NCI-H226 (cell line): ENCODE results near the gene CCN5.

Experiments used
- DNase-seq: peaks from one replicate; pipeline ENCODE4 v3.0.0-alpha.2; 2015

Gene CCN5

DNA sequence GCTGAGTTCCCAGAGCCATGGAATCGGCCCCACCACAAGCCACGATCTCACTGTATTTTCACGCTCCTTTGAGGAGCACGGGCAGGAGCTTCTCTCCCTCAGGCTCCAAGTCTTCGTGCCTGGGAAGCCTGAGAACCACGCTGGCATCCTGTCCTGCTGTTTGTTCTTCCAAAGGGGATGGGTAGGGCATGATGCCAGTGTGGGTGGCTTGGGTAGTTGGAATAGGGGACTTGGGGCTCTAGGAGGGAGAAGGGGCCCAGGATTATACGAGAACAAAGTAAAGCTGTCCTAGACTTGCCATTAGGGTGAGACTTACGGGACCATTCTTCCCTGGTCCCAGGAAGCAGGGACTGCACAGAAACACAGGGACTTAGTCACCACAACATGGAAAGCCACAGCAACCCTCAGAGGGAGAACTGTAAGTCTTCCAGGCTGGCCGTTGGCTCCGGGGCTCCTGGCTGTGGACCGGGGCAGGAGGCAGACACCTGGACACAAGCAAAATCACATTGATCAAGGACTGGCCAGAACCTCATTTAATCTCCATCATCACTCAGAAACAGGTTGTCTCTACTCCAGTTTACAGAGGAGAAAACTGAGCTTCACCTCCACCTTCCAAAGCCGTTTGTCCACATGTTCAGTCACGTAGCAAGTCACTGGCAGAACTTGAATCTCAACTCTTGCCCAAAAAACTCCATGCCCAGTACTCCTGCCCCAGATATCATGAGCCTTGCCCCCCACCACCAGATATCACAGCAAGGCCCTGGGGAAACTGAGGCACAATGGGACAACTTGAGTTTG is 1.3 kb downstream of the CCN5 start:
- no peak for DNase-seq

DNA sequence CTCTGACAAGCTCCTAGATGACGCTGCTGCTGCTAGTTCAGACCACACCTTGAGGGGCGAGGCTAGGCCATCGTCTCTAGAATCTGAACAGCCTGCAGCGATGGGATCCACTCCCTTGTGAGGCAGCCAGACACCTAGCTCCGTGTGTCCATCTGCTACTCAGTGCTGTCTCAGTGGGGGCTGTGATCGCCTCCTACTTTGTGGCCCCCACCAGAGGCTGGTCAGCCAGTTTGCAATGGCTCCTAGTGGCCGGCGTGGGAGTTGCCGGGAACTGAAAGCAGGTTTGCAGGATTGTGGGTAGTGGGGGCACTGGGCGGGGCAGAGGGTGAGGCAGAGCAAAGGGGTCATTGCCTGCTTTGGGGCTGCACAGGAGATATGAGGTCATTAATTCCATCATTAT is 2.8 kb downstream of the CCN5 start:
- no peak for DNase-seq

DNA sequence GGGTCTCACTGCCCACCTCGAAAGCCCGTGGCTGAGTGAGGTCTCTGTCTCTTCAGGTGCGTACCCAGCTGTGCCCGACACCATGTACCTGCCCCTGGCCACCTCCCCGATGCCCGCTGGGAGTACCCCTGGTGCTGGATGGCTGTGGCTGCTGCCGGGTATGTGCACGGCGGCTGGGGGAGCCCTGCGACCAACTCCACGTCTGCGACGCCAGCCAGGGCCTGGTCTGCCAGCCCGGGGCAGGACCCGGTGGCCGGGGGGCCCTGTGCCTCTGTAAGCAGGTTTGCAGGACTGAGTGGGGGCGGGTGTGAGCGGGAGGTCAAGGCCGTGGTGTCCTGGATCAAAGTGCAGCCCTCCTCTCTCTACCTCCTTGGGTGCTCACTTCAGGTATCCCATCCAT is 4.7 kb downstream of the CCN5 start:
- DNase-seq, result no peak

DNA sequence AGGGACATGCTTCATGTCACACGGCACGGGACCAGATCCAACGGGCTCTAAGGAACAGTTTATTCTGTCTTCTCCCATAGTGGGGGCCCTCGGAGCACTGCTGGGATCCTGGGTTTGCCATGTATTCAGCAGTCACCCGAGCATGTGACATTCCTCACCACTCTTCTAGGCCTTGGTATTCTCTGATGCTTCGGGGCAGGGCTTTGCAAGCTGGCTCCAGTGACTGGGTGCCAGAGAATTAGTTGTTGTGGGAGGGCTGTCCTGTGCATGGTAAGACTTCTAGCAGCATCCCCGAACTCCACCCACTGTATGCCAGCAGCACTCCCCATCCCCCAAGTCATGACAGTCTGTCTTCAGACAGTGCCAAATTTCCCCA is 5.4 kb downstream of the CCN5 start:
- DNase-seq, result peak; percentile 76

DNA sequence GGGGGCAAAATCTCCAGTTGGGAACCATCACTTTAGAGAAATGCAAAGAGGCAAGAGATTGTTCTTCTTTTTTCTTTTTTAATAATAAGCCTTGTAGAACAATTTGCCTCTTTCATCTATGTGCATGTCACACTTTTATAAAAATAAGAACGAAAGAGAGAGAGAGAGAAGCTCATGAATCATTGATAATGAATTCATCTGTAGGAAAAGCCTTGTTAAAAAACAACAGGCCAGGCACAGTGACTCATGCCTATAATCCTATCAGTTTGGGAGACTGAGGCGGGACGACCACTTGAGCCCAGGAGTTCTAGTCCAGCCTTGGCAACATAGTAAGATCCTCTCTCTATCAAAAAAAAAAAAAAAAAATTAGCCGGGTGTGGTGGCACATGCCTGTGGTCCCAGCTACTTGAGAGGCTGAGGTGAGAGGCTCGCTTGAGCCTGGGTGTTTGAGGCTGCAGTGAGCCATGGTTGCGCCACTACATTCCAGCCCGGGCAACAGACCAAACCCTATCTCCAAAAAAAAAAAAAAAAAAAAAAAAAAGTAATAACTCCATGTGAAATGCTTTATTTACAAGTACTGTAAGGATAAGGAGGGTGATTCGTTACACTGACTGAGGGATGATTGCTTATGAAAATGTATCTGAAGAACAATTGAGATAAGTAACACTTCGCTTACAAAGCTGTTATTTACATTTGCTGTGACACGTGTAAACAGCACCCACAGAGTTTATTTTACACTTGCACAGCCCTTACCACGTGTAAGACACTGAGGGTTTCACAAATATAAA is 6.0 kb downstream of the CCN5 start:
- peak; percentile 67 for DNase-seq

DNA sequence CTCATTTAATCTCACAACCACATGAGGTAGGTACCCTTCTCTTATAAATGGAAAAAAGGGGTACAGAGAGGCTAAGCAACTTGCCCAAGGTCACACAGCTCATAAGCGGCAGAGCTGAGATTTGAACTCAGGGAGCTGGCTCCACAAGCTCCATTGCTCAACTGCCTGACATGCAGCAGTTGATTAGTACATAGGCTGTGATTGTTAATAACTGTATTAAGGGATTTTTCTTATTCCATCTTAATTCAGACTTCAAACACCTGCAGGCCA is 6.6 kb downstream of the CCN5 start:
- no peak for DNase-seq

DNA sequence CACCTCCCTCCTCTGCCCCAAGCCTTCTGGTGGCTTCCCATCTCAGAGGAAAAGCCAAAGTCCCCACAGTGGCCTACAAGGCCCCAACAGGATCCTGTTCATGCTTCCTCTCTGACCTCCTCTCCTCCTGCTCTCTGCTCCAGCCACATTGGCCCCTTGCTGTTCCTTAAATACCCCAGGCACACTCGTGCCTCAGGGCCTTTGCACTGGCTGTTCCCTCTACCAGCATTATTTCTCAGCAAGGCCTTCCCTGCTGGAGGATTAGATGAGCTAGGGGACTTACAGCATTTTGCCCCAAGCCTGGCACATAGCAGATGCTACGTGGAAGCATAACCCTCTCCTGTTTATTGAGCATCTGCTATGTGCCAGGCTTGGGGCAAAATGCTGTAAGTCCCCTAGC is 7.8 kb downstream of the CCN5 start:
- no peak for DNase-seq

DNA sequence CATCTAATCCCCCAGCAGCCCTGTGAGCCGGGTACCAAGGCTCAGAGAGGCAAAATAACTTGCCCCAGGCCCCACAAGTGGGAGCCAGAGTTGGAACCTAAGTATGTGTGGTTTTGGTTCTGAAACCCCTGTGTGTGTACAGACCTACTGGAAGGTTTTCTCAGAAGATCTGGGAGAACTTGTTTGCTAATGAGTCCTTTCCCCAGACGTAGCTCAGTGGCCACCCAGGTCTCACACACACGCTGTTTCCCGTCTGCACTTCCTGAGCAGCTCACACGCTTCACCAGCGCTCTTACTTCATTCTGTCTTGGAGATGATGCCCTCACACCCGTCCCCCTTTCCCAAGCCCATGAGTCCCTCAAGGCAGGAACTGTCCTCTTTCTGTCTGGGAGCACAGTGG is 8.2 kb downstream of the CCN5 start:
- no peak for DNase-seq

DNA sequence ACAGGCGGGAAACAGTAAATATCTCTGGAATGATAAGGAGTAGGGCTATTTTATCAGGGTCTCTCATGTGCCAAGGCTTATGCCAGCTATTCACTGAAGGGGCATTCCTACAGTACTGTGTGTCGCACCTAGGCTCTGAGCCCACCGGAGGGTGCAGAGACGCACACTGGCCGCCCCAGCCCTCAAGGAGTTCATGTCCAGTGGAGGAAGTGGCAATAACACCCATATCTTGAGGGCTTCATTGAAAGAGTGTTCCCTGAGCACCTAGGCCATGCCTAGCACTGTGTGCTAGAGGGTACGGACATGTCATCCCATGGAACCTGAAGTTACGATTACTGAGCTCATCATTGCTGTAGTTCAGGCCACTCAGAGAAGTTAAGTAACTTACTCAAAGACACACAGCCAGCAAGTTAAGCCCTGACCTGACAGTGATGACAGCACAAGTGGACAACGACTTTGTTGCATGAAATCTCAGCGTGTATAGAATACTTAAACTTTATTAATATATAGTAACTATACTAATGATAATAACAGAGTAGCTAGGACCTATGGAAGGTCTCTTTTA is 8.7 kb downstream of the CCN5 start:
- no peak for DNase-seq

DNA sequence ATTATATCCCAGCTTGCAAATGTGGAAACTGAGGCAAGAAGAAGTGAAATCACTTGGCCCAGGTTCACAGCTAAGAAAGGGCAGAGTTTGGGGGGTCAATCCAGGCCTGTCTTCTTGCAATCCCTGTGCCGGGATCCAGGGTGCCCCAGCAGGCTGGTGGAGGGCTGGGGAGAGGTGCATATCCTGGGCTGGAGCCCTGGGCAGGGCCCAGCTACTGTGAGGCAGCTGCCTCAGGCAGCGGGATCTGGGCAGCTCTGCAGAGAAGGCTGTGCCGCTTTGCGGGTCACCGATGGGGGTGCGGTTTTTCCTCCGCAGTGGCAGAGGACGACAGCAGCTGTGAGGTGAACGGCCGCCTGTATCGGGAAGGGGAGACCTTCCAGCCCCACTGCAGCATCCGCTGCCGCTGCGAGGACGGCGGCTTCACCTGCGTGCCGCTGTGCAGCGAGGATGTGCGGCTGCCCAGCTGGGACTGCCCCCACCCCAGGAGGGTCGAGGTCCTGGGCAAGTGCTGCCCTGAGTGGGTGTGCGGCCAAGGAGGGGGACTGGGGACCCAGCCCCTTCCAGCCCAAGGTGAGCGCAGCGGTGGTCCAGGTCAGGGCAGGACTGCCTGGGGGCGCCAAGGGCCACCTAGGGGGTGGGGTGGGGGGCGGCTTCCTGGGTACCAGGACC is 9.4 kb downstream of the CCN5 start:
- no peak for DNase-seq

DNA sequence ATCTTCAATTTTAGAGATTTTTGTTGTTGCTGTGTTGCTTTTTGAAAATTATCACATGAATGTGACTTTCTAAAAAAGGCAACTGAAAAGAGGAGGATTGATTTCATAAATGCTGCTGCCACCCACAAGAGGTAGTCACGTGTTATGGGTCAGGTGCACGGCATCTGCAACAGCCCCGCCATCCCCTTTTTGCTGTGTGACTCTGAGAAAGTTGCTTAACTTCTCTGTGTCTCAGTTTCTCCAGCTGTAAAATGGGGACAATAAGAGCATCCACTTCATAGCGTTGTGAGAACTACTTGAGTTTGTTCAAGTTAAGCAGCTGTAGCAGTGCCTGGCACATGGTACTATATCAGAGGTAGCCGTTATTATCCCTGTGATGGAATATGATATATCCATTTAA is 10.7 kb downstream of the CCN5 start:
- DNase-seq, result no peak

DNA sequence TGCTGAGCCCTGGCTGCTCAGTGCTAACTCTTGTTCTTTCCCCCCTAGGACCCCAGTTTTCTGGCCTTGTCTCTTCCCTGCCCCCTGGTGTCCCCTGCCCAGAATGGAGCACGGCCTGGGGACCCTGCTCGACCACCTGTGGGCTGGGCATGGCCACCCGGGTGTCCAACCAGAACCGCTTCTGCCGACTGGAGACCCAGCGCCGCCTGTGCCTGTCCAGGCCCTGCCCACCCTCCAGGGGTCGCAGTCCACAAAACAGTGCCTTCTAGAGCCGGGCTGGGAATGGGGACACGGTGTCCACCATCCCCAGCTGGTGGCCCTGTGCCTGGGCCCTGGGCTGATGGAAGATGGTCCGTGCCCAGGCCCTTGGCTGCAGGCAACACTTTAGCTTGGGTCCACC is 11.9 kb downstream of the CCN5 start:
- DNase-seq, result no peak

DNA sequence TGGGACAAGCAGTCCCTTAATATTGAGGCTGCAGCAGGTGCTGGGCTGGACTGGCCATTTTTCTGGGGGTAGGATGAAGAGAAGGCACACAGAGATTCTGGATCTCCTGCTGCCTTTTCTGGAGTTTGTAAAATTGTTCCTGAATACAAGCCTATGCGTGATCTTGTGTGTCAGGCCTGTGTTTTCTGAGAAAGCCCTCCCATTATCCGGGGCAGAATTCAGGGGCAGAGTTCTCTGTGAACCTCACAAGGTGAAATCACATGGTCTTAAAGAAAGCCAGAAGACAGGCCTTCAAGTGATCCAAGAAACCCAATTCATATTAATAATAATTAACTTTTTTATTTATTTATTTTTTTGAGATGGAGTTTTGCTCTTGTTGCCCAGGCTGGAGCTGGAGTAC is 12.5 kb downstream of the CCN5 start:
- DNase-seq, result no peak

DNA sequence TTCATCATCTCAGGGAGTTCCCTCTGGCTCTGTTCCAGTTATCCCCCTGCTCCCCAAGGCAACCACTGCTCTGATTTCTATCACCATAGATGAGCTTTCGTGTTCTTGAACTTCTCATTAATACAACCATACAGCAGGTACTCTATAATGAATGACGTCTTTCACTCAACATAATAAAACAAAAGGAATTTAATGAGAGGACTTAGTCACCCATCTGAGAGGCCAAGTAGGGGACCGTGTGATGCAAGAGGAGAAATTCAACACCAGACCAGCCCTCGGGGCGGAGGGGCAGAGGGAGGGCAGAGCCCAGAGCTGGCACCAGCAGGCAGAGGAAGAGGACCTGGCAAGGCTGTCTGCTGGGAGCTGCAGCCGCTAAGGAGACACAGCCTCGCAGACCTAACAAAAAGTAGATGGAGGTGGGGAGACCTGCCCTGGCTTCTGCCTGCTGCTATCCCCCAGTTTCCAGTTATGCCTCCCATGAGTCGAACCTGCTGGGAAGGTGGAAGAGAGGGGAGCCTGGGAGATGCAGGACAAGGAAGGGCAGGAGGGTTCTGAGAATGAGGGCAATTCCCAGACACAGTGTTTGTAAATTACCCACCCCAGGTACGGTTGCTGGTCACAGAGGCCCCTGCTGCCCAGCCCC is 13.8 kb downstream of the CCN5 start:
- DNase-seq, result peak; percentile 95

DNA sequence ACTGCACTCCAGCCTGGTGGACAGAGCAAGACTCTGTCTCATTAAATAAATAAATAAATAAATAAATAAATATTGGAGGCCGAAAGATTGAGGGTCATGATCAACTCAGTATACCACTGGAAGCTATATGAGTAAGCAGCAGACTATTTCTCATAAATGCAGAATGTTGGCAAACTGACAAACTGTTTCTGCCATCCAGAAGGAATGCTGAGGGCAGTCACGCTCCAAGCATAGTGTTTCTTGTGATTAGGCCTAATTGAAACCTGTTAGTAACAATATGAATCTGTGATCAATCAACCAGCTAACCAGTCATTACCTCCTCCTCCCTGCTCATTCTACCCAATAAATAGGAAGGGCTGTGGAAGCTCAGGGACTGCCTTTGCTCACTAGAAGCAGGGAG is 15.3 kb downstream of the CCN5 start:
- DNase-seq, result peak; percentile 95

DNA sequence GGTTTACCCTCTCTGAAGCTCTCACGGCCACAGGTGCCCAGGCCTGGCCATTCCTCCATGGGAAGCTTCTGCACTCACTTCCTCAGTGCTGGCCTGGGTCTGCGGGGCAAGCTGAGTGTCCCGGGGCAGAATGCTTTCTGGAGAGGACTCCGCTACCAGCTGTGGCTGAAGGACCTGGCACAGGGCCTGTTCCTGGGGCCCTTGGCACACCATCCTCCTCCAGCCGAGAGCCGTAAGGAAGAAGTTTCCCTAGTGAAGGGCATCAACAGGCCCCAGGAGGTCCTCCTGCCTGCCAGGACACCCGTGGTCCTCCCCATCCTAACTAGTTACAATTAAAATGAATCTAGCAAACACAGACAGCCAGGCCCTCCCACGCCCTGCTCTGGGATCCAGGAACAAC is 16.5 kb downstream of the CCN5 start:
- DNase-seq, result no peak

DNA sequence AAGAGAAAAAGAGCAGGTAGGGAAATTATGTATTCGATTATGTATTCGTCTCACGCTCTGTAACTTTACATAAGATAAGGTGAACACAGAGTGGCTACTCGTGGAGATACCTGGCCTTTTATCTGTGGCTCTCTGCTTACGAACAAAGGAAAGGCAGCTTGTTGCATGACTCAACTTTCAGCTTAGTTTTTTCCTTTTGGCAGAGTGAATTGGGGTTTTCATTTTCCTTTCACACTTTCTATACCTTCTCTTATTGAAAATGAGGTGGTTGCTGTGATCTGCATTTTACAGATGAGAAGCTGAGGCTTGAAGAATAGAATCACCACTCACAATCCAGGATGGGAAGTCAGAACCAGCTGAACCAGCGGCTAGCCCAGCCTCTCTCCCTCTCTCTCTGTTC is 17.2 kb downstream of the CCN5 start:
- peak; percentile 56 for DNase-seq

DNA sequence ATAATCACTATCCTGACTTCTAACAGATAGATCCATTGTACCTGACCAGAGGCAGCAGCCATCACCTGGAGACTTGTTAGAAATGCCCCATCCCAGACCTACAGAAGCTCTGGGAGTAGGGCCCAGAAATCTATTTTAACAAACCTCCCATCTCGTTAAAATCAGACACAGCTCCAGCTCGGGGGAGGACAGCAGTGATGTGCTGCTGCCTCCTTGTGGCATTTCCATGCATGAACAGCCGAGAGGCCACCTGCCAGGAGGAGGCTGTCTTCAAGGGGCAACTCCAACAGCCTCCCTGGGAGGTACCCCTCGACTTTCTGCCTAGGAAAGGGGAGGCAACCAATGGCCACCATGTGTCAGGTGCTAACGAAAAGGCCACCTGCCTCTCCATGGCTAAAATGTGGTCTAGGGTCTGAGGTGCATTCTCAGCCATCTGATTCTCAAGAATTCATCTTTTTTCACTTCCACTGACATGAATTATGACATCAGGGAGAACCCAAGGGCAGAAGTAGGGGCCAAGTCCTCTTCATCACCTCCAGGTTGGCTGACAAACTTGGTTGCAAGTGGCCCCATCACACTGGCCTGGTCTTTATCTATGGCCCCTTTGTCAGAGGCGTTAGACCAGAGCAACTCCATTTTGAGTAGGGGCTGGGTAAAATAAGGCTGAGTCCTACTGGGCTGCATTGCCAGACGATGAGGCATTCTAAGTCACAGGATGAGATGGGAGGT is 18.3 kb downstream of the CCN5 start:
- DNase-seq, result peak; percentile 65

DNA sequence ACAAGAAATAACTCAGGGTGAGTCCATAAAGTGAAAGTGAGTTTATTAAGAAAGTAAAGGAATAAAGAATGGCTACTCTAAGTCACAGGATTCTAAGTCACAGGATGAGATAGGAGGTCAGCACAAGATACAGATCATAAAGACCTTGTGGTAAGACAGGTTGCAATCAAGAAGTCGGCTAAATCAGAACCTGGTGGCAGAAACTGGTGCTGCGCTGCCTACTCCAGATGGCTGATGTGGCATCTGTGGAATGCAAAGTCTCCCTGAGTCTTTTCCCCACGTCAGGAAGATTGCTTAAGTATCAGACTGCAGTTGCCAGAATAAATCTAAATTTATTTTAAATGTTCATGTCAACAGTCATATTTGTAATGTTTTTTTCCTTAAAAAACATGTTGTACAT is 19.8 kb downstream of the CCN5 start:
- DNase-seq, result peak; percentile 70

DNA sequence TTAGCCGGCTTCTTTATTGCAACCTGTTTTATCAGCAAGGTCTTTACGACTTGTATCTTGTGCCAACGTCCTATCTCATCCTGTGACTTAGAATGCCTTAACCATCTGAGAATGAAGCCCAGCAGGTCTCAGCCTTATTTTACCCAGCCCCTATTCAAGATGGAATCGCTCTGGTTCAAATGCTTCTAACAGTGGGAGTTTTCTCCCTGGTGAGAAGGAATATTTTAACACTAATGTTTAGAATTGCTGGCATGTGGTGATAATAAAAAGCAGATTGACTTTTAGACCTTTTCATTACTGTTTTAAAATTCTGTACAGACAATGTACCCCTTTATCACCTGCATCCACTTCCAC is 20.6 kb downstream of the CCN5 start:
- no peak for DNase-seq

DNA sequence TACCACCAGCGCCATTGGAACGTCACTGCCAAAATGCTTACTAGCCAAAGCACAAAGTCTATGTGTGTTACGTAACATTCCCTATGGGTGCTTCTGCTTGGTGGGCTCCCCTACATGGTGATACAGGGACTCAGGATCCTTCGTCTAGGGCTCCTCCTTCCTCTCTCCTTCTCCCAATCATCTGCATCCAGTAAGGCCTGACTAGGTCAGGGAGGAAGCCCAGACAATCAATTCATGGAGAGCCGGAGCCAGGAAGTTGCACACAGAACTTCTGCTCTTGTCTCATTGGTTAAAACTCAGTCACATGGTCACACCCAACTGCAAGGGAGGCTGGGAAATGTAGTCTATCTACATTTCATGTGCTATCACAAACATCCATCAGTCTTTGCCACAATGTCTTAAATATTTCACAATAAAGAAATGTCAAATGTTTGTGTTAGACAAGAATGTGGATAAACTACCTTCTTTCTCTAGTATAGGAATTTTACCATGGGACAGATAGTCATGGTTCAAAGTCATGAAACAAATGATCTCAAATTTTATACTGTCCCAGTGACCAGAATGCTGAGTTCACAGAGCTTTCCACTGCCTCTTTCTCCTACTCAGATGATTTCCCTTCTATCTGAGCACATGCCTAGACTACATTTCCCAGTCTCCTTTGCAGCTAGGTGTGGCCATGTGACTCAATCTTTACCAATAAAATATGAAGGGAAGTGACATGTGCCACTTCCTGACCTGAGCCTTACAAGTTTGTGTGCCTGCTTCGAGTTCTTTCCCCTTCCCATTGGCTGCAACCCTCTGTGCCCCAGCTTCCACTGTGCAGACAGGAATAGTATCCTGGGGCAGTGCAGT is 21.2 kb downstream of the CCN5 start:
- DNase-seq, result peak; percentile 82

DNA sequence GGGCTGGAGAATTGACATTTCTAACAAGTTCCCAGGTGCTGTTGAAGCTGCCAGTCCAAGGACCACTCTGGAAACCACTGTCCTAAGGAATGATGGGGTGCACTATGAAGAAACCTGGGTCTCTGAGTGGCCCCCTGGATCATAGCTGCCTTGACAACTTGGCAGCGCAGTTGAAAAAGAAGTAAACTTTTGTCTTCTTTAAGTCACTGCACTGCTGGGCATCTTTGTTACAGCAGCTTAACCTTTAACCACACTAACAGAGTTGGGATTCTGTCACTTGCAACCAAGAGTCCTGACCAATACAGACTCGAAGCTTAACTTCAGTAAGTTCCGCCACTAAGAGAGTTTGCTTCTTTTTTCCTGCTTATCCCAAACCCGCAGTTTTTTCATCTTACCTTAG is 21.9 kb downstream of the CCN5 start:
- no peak for DNase-seq
